RWPE2 (cell line): ENCODE results near the gene DIAPH3.

ENCODE experiments used
- ATAC-seq: fragments of 200-7000 bp; cut with Tn5 transposase; 3 replicates; pipeline ENCODE4 v1.9.1; 2021; ENCODE audit warnings: low read depth
- DNase-seq: peaks from one replicate; pipeline ENCODE4 v3.0.0-alpha.2; 2020; ENCODE audit warnings: low spot score
- H3K27ac ChIP-seq: fragments of 450-650 bp; 2 replicates; pipeline ENCODE4 v1.5.1; 2017; ENCODE audit warnings: mild to moderate bottlenecking; ENCODE audit not compliant: poor library complexity, severe bottlenecking
- H3K27me3 ChIP-seq: fragments of 250-450 bp; sonication (Bioruptor Pico); 2 replicates; pipeline ENCODE4 v1.5.1; 2021; ENCODE audit warnings: mild to moderate bottlenecking, moderate library complexity; ENCODE audit not compliant: insufficient read depth, poor library complexity, severe bottlenecking
- H3K36me3 ChIP-seq: fragments of 250-450 bp; sonication (Bioruptor Pico); 2 replicates; pipeline ENCODE4 v1.5.1; 2020; ENCODE audit warnings: low read depth, mild to moderate bottlenecking, moderate library complexity
- H3K4me1 ChIP-seq: fragments of 250-450 bp; sonication (Bioruptor Pico); 2 replicates; pipeline ENCODE4 v1.5.1; 2021; ENCODE audit warnings: mild to moderate bottlenecking, moderate library complexity; ENCODE audit not compliant: insufficient read depth, poor library complexity, severe bottlenecking
- H3K4me3 ChIP-seq: fragments of 250-450 bp; sonication (Bioruptor Pico); 2 replicates; pipeline ENCODE4 v1.5.1; 2021; ENCODE audit warnings: mild to moderate bottlenecking, moderate library complexity; ENCODE audit not compliant: severe bottlenecking
- H3K9me3 ChIP-seq: fragments of 250-450 bp; sonication (Bioruptor Pico); 2 replicates; pipeline ENCODE4 v1.5.1; 2021; ENCODE audit warnings: mild to moderate bottlenecking, moderate library complexity; ENCODE audit not compliant: severe bottlenecking
- TF ChIP-seq, protein P1 (sequence below): fragments of 450-650 bp; IDR thresholded peaks from one replicate; pipeline ENCODE4 v1.5.1; 2017; ENCODE audit warnings: mild to moderate bottlenecking, moderate library complexity; ENCODE audit not compliant: poor library complexity, severe bottlenecking

The DIAPH3 gene

DNA sequence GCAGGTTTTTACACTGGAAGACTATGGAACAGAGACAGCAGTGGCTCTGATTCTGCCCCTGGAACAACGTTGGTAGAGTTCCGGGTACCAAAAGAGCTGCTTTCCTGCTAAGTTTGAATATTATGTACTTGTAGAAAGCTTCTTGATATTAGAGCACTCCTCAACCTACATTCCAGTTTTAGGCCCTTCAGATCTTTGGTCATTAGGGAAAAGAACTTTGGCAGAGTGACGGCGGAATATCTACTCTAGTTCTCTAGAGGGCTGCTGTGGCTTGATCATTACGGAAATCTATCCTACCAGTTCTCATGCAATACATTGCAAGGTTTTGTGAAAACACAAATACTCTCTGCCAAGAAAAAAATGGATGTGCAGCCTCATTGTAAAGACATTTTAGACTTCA lies 415.7 kb downstream of the DIAPH3 start:
- Histone ChIP-seq H3K4me3 (no peak overlapping the region), H3K27me3 (no peaks in the 10 kb centered on the region), H3K27ac (no peak overlapping the region), H3K4me1 (peaks cover 13% of the 10 kb centered on the region), H3K9me3 (no peaks in the 10 kb centered on the region), H3K36me3 (no peaks in the 10 kb centered on the region)
- ATAC-seq (no peak), DNase-seq (no peak)
- TF ChIP-seq, protein P1, sequence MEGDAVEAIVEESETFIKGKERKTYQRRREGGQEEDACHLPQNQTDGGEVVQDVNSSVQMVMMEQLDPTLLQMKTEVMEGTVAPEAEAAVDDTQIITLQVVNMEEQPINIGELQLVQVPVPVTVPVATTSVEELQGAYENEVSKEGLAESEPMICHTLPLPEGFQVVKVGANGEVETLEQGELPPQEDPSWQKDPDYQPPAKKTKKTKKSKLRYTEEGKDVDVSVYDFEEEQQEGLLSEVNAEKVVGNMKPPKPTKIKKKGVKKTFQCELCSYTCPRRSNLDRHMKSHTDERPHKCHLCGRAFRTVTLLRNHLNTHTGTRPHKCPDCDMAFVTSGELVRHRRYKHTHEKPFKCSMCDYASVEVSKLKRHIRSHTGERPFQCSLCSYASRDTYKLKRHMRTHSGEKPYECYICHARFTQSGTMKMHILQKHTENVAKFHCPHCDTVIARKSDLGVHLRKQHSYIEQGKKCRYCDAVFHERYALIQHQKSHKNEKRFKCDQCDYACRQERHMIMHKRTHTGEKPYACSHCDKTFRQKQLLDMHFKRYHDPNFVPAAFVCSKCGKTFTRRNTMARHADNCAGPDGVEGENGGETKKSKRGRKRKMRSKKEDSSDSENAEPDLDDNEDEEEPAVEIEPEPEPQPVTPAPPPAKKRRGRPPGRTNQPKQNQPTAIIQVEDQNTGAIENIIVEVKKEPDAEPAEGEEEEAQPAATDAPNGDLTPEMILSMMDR = no peak

DNA sequence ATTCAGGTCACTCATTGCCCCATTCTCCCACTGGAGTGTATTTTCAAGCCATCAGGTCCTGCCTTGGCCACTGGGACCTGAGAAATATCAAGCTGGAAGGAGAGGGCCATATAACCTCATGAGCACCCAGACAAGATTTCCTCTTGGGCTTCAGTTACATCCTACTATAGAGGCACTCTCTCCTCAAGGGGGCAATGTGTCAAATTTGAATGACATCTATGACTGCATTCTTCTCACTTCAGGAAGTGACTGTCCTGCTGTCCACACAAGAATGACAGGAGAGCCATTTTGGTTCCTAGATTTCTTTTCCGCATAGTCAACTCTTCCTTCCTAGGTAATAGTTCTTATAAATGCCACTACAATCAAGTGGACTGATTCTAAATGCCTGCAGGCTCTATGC lies 416.2 kb downstream of the DIAPH3 start:
- Histone ChIP-seq H3K36me3 (no peaks in the 10 kb centered on the region), H3K4me3 (no peak overlapping the region), H3K9me3 (no peaks in the 10 kb centered on the region), H3K4me1 (peaks cover 11% of the 10 kb centered on the region), H3K27me3 (no peaks in the 10 kb centered on the region), H3K27ac (no peak overlapping the region)
- DNase-seq (no peak), ATAC-seq (no peak)
- TF ChIP-seq, protein P1 = no peak

DNA sequence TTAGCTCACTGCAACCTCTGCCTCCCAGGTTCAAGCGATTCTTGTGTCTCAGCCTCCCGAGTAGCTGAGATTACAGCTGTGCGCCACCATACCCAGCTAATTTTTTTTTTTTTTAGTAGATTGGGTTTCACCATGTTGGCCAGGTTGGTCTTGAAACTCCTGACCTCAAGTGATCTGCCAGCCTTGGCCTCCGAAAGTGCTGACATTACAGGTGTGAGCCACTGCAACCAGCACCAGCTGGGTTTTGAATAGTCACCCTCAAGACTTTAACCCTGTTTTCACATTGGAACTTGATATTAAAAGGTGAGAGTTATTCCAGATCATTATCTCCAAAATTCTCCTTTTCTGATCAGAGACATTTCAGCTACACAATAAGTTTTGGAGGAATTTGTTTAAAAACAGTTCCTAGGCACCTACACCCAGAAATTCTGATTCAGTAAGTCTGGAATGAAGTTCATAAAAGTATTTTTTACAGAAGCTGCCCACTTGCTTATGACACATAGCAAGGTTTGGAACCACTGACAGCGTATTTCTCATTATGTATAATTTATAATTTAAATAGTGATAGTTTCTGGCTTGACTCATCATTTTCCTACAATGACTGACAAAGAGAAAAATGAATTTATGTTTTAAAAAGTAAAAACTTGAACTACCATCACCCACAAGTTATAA lies 417.3 kb downstream of the DIAPH3 start:
- peaks cover 11% of the 10 kb centered on the region for H3K4me1 ChIP-seq
- TF ChIP-seq, protein P1 = no peak
- ATAC-seq (0 out of 3 replicates have a peak, but pooled peaks have one; percentile 52), DNase-seq (no peak)
- H3K9me3 ChIP-seq = no peaks in the 10 kb centered on the region
- H3K36me3 ChIP-seq = no peaks in the 10 kb centered on the region
- H3K4me3 ChIP-seq = no peak overlapping the region
- H3K27ac ChIP-seq = peak overlapping the region; percentile 12
- no peaks in the 10 kb centered on the region for H3K27me3 ChIP-seq

DNA sequence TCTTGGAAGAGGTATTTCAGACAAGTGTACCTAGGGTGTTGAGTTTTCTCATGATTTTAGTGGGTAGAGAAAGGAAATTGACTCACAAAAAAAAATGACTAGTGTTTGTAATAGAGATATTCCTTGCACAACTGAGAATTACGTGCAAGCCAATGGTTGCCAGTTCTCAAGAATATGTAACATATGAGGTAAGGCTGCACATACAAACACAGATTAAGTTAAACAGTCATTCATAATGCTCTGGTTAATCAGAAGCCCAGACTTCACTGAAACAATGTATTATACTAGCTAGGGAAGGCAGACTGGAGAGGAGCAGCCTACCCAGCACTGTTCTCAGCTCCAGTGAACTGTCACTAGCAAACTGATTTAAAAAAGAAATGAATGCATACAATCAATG lies 418.3 kb downstream of the DIAPH3 start:
- TF ChIP-seq, protein P1 = no peak
- DNase-seq = no peak
- H3K27me3 ChIP-seq = no peaks in the 10 kb centered on the region
- no peak overlapping the region for H3K27ac ChIP-seq
- no peaks in the 10 kb centered on the region for H3K9me3 ChIP-seq
- ATAC-seq = no peak
- H3K4me1 ChIP-seq = peaks cover 11% of the 10 kb centered on the region
- H3K36me3 ChIP-seq = no peaks in the 10 kb centered on the region
- H3K4me3 ChIP-seq = no peak overlapping the region

DNA sequence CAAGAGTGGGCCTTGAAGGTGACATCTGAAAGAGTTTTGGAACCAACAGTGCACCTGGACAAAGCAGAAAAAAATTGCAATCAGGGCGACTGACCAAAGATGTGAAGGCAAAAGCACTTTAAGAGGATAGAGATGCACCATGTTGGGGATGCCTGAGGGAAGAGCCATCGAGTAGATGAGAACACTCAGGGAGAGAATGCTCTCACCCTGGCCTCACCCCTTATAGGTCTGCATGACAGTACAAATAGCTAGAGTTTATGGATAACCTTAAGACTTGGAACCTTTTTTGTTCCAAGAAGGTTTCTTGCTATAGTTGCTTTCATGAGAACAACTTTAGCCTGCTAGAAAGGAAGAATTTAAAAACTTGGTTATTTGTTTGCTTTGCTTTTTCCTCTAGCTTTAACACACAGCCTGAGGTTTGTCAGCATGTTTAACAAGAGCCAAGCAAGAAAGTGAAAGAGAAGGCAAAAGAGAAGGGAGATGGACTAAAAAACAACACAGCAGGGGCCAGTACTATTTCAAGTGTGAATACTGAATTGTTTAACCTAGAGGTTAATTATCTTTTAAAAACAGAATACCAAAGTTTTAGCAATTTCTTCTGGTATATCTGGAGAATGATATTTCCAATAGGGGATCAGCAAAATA lies 418.9 kb downstream of the DIAPH3 start:
- H3K27ac ChIP-seq = no peak overlapping the region
- ATAC-seq (no peak), DNase-seq (no peak)
- H3K27me3 ChIP-seq = no peaks in the 10 kb centered on the region
- peaks cover 11% of the 10 kb centered on the region for H3K4me1 ChIP-seq
- H3K4me3 ChIP-seq = no peak overlapping the region
- TF ChIP-seq, protein P1 = no peak
- no peaks in the 10 kb centered on the region for H3K36me3 ChIP-seq
- H3K9me3 ChIP-seq = no peaks in the 10 kb centered on the region
